Measurements from ENCODE around the gene NSUN6. TPM values are rescaled to one million over a fixed set of nuclear protein-coding genes. Genes with fewer than 3 reads are reported as not detected.
"Not testable (repeated sequence)": the region's sequence is repeated elsewhere in the genome, so short reads cannot be mapped to it uniquely, and the experiment has no call there.

The NSUN6 gene
- total RNA-seq, 1 donor from 2014 or later: 3.3 TPM

- peak in 1 of 2 donors; percentile 45 for DNase-seq (ENCODE audit: low read depth in 2 of 2)
Observed at GRCh38 chr10:18659819-18660535, 8.6 kb upstream of the NSUN6 start.

DNA sequence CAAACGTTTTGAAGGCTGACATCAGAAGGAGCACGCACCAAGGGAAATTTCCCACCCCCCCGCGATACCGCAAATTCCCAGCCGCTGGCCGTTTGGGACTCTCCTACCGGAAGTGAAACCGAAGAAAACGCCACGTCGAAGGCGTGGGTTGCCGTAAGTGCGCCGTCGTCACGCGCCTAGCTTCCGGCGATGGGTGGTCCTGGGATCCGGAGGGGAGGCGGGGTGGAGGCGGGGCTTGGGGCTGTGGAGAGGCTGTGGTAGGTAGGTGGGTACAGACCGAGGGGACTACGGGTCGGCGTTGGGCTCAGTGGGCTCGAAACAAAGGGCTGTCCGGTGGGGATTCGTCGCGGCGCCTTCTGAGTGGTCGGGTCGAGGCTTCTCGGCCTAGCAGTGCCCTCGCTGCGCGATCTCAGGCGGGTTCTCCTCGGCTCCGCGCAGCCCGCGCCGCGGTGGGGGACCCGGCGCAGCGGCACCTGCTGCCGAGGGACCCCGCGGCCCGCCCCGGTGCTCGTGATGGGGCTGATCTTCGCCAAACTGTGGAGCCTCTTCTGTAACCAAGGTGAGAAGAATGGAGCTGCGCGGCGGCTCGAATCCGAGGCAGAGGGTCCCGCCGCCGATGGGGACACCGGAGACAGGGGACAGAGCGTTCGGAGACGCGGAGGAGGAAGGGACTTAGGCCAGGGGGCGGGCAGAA, 7.9 kb upstream of the NSUN6 start, which contains the start of gene ARL5B:
Gene ARL5B, plus strand, starts transcription at position 307 of the 694 bp plus-strand sequence. Its CDS starts 207 bp downstream, at position 514.
- peak; percentile 96 to 100 for DNase-seq (ENCODE audit: low read depth in 2 of 2)

- DNase-seq (ENCODE audit: low read depth in 2 of 2): peak in 1 of 2 donors; percentile 16
Observed at GRCh38 chr10:18658271-18659124, 7.1 kb upstream of the NSUN6 start.

DNA sequence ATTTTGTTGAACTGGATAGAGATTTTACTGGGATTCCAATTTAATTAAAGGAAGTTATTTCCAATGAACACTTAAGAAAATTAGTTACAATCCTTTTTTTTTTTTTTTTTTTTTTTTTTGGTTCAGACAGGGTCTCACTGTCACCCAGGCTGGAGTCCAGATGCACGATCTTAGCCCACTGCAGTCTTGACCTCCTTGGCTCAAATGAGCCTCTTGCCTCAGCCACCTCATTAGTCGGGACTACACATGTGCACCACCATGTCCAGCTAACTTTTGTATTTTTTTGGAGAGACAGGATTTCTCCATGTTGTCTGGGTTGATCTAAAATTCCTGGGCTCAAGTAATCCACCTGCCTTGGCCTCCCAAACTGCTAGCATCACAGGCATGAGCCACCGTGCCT, 5.3 kb upstream of the NSUN6 start:
- DNase-seq (ENCODE audit: low read depth in 2 of 2): no peak

GRCh38 chr10:18653112-18653511, 1.7 kb upstream of the NSUN6 start:
- no peak for DNase-seq (ENCODE audit: low read depth in 2 of 2)

DNA sequence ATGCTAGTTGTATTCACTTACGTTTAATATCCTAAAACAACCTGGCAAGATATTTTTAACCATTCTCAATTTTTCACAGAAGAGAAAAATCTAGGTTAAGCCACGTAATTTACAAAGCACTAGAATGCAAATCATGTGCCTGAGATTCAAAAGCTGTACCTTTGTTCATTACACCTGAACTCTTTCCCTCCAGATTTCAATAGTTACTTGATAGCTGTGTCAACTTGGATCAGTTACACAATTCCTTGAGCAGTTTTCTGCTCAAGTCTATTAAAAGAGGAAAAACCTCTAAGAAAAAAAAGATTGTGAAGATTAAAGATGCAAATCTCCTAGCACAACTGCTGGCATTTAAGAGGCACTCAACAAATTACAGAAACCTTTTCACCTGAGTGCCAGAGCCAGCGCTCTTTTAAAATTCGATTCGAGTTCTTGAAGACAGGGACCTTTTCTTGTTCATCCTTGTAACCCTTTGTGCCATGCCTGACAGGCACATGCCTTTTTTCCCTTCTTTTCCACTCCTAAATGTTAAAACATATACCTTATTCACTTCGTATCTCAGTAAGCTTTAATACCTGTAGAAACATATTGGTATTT, 886 bp downstream of the NSUN6 start:
- DNase-seq (ENCODE audit: low read depth in 2 of 2): no peak

GRCh38 chr10:18649364-18649959, 1.9 kb downstream of the NSUN6 start:
- no peak for DNase-seq (ENCODE audit: low read depth in 2 of 2)

DNA sequence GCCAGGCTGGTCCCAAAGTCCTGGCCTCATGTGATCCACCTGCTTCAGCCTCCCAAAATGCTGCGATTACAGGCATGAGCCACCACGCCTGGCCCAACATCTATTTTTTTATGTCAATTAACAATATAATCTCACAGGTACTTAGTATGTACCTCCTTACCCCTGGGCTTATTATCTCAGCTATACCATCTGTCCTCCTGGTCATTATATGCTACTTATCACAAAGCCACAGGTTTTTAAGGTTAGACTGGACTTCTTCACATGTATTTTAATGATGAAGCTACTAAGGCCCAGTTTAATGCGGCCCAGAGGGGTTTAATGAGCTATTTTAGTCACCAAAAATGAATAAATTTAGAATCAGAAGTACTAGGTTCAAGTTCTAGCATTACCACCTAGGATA, 3.4 kb downstream of the NSUN6 start:
- DNase-seq (ENCODE audit: low read depth in 2 of 2): no peak

DNA sequence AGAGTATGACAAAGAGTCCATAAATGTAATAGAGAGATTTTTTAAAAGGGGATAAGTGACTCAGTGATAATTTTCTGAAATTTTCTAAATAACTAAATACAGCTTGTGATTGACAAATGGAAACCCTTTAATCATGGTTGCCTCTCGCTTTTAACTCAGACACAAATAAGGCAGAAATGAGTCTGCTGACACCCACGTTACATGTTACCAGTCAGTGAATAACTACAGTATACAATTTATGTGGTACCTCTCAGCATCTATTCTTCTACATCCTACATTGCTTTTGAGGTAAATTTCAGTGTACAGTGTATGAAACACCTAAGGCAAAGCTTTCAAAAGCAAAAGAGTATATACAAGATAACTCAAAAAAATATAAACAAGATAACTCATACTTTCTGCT, 4.2 kb downstream of the NSUN6 start:
- no peak for DNase-seq (ENCODE audit: low read depth in 2 of 2)

- not testable (repeated sequence) for DNase-seq (ENCODE audit: low read depth in 2 of 2)
Observed at GRCh38 chr10:18639719-18640118, 11.7 kb downstream of the NSUN6 start.

- not testable (repeated sequence) for DNase-seq (ENCODE audit: low read depth in 2 of 2)
Observed at GRCh38 chr10:18637400-18637799, 14.0 kb downstream of the NSUN6 start.

DNA sequence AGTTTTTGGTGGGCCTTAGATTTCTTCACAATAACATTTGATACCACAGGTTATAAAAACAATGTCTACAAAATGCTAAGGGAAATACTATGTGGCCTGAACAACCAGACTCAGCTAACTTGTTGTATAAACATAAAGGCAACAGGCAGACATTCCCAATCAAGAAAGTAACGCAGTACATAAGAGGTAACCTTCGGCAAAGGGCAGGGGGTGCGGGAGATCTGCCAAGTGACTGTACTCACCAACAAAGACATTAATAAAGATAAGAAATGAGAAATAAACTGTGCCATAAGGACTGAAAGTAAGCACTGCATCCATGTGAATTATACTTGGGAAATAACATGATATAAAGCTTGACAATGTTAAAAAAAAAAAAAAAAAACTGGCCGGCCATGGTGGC, 15.4 kb downstream of the NSUN6 start:
- no peak for DNase-seq (ENCODE audit: low read depth in 2 of 2)

DNA sequence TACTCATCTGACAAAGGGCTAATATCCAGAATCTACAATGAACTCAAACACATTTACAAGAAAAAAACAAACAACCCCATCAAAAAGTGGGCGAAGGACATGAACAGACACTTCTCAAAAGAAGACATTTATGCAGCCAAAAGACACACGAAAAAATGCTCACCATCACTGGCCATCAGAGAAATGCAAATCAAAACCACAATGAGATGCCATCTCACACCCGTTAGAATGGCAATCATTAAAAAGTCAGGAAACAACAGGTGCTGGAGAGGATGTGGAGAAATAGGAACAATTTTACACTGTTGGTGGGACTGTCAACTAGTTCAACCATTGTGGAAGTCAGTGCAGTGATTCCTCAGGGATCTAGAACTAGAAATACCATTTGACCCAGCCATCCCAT, 18.9 kb downstream of the NSUN6 start:
- not testable (repeated sequence) for DNase-seq (ENCODE audit: low read depth in 2 of 2)

GRCh38 chr10:18627452-18628018, 23.9 kb downstream of the NSUN6 start:
- DNase-seq (ENCODE audit: low read depth in 2 of 2): peak in 1 of 2 donors; percentile 56

GRCh38 chr10:18625886-18626285, 25.5 kb downstream of the NSUN6 start:
- no peak for DNase-seq (ENCODE audit: low read depth in 2 of 2)

- DNase-seq (ENCODE audit: low read depth in 2 of 2): not testable (repeated sequence)
Observed at GRCh38 chr10:18623671-18624070, 27.7 kb downstream of the NSUN6 start.

DNA sequence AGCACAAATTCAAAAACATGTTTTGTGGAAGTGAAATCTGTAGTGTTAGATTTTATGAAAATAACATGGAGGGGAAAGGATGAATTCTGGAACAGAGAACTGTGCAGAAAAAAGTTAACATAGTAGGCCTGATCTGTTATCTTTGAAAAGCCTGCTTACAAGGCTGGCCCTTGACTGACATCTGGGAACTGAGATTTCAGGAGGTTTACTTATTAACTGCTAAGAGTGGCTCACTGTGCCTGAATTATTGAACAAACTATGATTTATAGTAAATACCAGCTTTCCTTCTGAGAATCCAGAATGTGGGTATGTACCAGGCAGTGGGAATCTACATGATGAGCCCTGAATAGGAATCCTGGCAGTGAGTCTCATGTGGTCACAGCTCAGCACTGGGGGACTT, 30.5 kb downstream of the NSUN6 start:
- DNase-seq (ENCODE audit: low read depth in 2 of 2): no peak

DNA sequence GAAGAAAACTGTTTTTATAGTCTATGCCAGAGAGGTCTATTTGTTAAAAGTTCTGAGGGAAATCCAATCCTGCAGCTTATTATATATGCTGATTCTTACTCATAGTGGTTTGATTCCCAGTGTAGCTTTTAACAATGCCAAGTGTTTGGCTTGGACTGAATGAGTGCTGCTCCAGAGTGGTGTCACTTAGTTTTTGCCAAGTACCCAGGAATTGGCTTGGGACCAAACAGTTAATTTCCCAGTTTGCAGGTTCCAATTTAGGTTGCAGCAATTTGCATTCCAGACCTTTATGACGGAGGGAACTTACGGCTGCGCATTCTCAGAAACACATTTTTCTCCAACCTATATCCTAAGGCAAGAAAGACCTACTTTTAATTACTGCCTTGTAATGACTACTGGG, 32.4 kb downstream of the NSUN6 start:
- DNase-seq (ENCODE audit: low read depth in 2 of 2): peak in 1 of 2 donors; percentile 4

DNA sequence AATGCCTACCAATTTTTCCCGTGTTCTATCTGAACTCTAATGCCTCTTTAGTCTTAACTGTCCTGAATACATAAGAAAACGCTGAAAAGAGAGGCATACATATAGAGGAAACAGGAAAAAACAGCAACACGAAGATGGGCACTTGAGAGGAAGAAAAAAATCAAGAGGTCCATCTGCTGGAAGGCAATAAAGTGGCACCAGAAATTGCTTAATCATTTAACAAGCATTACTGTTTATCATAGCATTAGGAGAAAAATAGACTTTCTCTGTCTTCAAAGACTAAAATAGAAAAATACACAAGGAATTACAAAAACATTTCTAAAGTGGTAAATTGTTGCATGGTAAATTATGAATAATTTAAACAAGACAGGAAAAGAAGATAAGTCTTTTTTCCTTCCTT, 35.0 kb downstream of the NSUN6 start:
- DNase-seq (ENCODE audit: low read depth in 2 of 2): peak in 1 of 2 donors; percentile 4

DNA sequence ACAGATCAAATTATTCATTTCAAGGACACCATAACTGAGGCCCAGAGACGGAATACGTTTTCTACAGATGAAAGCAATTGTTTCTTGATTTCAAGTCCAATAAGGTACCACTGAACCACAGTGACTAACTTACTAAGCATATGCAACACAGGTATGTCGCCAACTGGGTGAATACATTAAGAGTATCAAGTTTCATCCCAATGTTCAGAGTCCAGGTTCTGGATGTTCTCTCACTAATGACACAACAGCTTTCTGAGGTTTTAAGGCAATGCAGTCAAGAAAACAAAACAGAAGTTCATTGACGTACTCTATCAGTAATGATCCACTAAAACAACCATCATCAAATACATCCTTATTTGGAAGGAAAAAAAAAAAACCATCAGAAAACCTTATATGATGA, 35.8 kb downstream of the NSUN6 start:
- no peak for DNase-seq (ENCODE audit: low read depth in 2 of 2)

DNA sequence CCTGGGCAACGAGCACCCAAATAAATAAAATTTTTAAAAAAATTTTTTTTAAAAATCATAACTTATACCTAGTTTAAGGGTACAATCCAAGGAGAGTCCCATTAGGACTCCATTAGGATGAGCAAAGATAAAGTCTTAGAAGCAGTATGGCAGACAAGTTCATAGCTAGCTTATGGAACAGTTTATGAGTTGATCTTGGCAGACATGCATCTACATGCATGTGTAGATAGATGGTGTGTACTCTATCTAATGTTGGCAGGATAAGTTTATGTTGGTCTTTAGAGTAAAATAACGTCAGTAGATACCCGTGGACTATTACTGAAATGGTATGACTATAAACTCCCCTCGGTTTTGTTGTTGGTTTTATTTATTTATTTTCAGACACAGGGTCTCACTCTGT, 40.2 kb downstream of the NSUN6 start:
- DNase-seq (ENCODE audit: low read depth in 2 of 2): no peak
